ENCODE data around the gene WNT10A. TPM values are rescaled to one million over a fixed set of nuclear protein-coding genes. Genes with fewer than 3 reads are reported as not detected.

WNT10A gene
- total RNA-seq, 3 donors from 2014 or later (not counting 1 experiment from before 2014, with no cell fraction given) = 0.92 to 2.9 (median 2.9) TPM

GRCh38 chr2:218852911-218853667 is 27.6 kb upstream of the WNT10A start:
- Histone ChIP-seq H3K4me1 (ENCODE audit: control insufficient read depth, insufficient read depth, low read length) (no peaks in the 10 kb centered on the region), H3K36me3 (ENCODE audit: control insufficient read depth, insufficient read depth, low read length) (no peaks in the 10 kb centered on the region), H3K4me3 (ENCODE audit: low read length) (no peak overlapping the region), H3K27ac (ENCODE audit: low read length) (no peak overlapping the region), H3K27me3 (ENCODE audit: control insufficient read depth, insufficient read depth, low read length) (peaks cover 26% of the 10 kb centered on the region), H3K9me3 (ENCODE audit: control insufficient read depth, insufficient read depth, low read length) (no peaks in the 10 kb centered on the region)
- WGBS (ENCODE audit: insufficient coverage) = 23% methylated on average over 16 of the region's 16 CpGs
- intact Hi-C loops (cut with micrococcal nuclease) = loop anchor here (10.0 kb wide), 1 partner anchor 578 kb away; the partner anchor contains the start of genes AAMP and PNKD
- Mint-ChIP-seq H3K36me3 (no peaks in the 10 kb centered on the region), H3K9me3 (no peaks in the 10 kb centered on the region), H3K4me1 (peaks cover 0 to 13% of the 10 kb centered on the region in 2 donors), H3K4me3 (no peak overlapping the region), H3K27ac (no peak overlapping the region), H3K27me3 (ENCODE audit: low read depth in 2 of 2) (peaks cover 45 to 51% of the 10 kb centered on the region in 2 donors)
- DNase-seq (peak; percentile 44 to 85), ATAC-seq (peak; percentile 65 to 78 (median 73))
- TF ChIP-seq CTCF (IDR thresholded peaks at IDR 0.05) = peak; percentile 65

- DNase-seq (no peak), ATAC-seq (no peak)
- Histone ChIP-seq H3K4me3 (ENCODE audit: low read length) (no peak overlapping the region), H3K27me3 (ENCODE audit: control insufficient read depth, insufficient read depth, low read length) (peaks cover 31% of the 10 kb centered on the region), H3K36me3 (ENCODE audit: control insufficient read depth, insufficient read depth, low read length) (no peaks in the 10 kb centered on the region), H3K9me3 (ENCODE audit: control insufficient read depth, insufficient read depth, low read length) (no peaks in the 10 kb centered on the region), H3K27ac (ENCODE audit: low read length) (no peak overlapping the region), H3K4me1 (ENCODE audit: control insufficient read depth, insufficient read depth, low read length) (peaks cover 1% of the 10 kb centered on the region)
- no peak for TF ChIP-seq CTCF (IDR thresholded peaks at IDR 0.05)
- 33% methylated on average over 5 of the region's 5 CpGs for WGBS (ENCODE audit: insufficient coverage)
- no peaks in the 10 kb centered on the region for H3K36me3 Mint-ChIP-seq
- intact Hi-C loops (cut with micrococcal nuclease) = loop anchor here (10.0 kb wide), 1 partner anchor 579 kb away; the partner anchor contains the start of genes AAMP and PNKD
- peaks cover 0 to 13% of the 10 kb centered on the region in 2 donors for H3K4me1 Mint-ChIP-seq
- peaks cover 52 to 57% of the 10 kb centered on the region in 2 donors for H3K27me3 Mint-ChIP-seq (ENCODE audit: low read depth in 2 of 2)
- H3K9me3 Mint-ChIP-seq = no peaks in the 10 kb centered on the region
- H3K27ac Mint-ChIP-seq = no peak overlapping the region
- no peak overlapping the region for H3K4me3 Mint-ChIP-seq
These were observed 26.9 kb upstream of the WNT10A start for GRCh38 chr2:218853766-218854165.

DNA sequence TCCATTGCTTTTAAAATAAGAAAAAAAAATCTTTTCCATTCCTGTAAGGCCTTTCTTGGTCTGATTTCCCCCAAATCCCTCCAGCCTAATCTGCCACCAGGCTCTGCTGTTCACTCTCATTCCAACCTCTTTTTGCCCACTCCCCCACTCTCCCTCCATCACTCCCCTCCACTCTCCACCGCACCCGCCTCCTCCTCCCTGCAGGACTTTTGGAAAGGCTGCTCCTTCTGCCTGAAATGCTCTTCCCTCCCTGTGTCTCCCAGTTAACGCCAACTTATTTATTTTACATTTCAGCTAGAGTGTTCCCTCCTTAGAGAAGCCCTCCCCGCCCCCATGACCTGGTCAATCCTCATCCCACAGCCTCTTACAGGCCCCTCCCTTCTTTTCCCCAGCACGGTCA is 25.8 kb upstream of the WNT10A start:
- Histone ChIP-seq H3K27me3 (ENCODE audit: control insufficient read depth, insufficient read depth, low read length) (peaks cover 37% of the 10 kb centered on the region), H3K4me1 (ENCODE audit: control insufficient read depth, insufficient read depth, low read length) (peaks cover 8% of the 10 kb centered on the region), H3K4me3 (ENCODE audit: low read length) (no peak overlapping the region), H3K9me3 (ENCODE audit: control insufficient read depth, insufficient read depth, low read length) (no peaks in the 10 kb centered on the region), H3K36me3 (ENCODE audit: control insufficient read depth, insufficient read depth, low read length) (no peaks in the 10 kb centered on the region), H3K27ac (ENCODE audit: low read length) (no peak overlapping the region)
- Mint-ChIP-seq H3K36me3 (no peaks in the 10 kb centered on the region), H3K4me3 (no peak overlapping the region), H3K9me3 (no peaks in the 10 kb centered on the region), H3K4me1 (peaks cover 0 to 14% of the 10 kb centered on the region in 2 donors), H3K27ac (no peak overlapping the region), H3K27me3 (ENCODE audit: low read depth in 2 of 2) (peaks cover 52 to 63% of the 10 kb centered on the region in 2 donors)
- DNase-seq = no peak
- intact Hi-C loops (cut with micrococcal nuclease) = loop anchor here (10.0 kb wide), 1 partner anchor 580 kb away; the partner anchor contains the start of genes AAMP and PNKD
- no peak for ATAC-seq
- no peak for TF ChIP-seq CTCF (IDR thresholded peaks at IDR 0.05)
- WGBS (ENCODE audit: insufficient coverage) = 65% methylated on average over 4 of the region's 5 CpGs

Data from natural killer cell (primary cell).